Stomach (tissue), 9 donors: ENCODE data around the gene GPN2. TPM values are rescaled to one million over a fixed set of nuclear protein-coding genes. Genes with fewer than 3 reads are reported as not detected.

Source experiments
- DNase-seq, 2 donors: peaks; one replicate each; pipeline versions ENCODE4 v3.0.0 to v3.0.0-alpha.2; 2013 to 2019
- H3K27ac ChIP-seq, 5 donors: fragments of 200-600 bp in 4 of 5; sonication (generic) in 4 of 5; one replicate each; pipeline ENCODE4 v1.5.1; 2013 to 2019; ENCODE audit warnings: mild to moderate bottlenecking in 1 of 5, moderate library complexity in 1 of 5
- H3K27me3 ChIP-seq, 3 donors: fragments of 200-600 bp; sonication (generic); one replicate each; pipeline ENCODE4 v1.5.1; 2017 to 2019; ENCODE audit warnings: mixed run types in 1 of 3
- H3K36me3 ChIP-seq, 4 donors: fragments of 200-600 bp; sonication (generic); 1 replicate in 3 of 4; 2 replicates in 1 of 4; pipeline ENCODE4 v1.5.1; 2016 to 2019
- H3K4me1 ChIP-seq, 4 donors: fragments of 200-600 bp; sonication (generic); one replicate each; pipeline ENCODE4 v1.5.1; 2016 to 2019
- H3K4me3 ChIP-seq, 4 donors: fragments of 200-600 bp; sonication (generic) in 3 of 4; one replicate each; pipeline ENCODE4 v1.5.1; 2016 to 2019; ENCODE audit warnings: mild to moderate bottlenecking in 1 of 4
- H3K9me3 ChIP-seq, 4 donors: fragments of 200-600 bp; sonication (generic); one replicate each; pipeline ENCODE4 v1.5.1; 2016 to 2019
- EP300 ChIP-seq: sonication (generic); formaldehyde crosslinking; IDR thresholded peaks from one replicate; pipeline ENCODE4 v1.6.1; 2017; ENCODE audit warnings: antibody characterized with exemption
- POLR2A ChIP-seq, 4 donors: fragments of 450-650 bp; IDR thresholded peaks; one replicate each; pipeline ENCODE4 v1.6.1; 2016; ENCODE audit warnings: antibody characterized with exemption in 4 of 4, control low read depth in 2 of 4, mild to moderate bottlenecking in 1 of 4, moderate library complexity in 1 of 4
- POLR2AphosphoS5 ChIP-seq, 3 donors: sonication (generic); formaldehyde crosslinking; IDR thresholded peaks; one replicate each; pipeline ENCODE4 v1.6.1; 2016; ENCODE audit warnings: antibody characterized with exemption in 3 of 3
- WGBS, 5 donors: extraction: QIAGEN DNeasy Blood & Tissue Kit in 3 of 5; methylation state at CpG; one replicate each; pipeline versions ENCODE4 v1.1.5 to v1.1.7; 2013 to 2018; 5-methylcytosine and 5-hydroxymethylcytosine counted together
- intact Hi-C: fragments of 100-400 bp; cut with DNase I; formaldehyde crosslinking; loops from one replicate; pipeline ENCODE4 v1.15.1; 2023; ENCODE audit warnings: low total_unique reads
- polyA plus RNA-seq, 3 donors: library from polyadenylated mRNA; stranded (reverse); fragments of 200-250 nt; gene quantifications; one replicate each; pipeline ENCODE4 v1.2.3, GENCODE V29; 2013
- total RNA-seq, 5 donors: library from RNA; depleted of rRNA; stranded (reverse); fragments of >200 nt; gene quantifications; one replicate each; pipeline versions ENCODE4 v1.1.0 to v1.2.3, GENCODE V29; 2014 to 2016
- TF ChIP-seq, protein P1 (sequence below), 7 experiments: fragments of 450-650 bp in 4 of 7; fragments of 200-600 bp in 3 of 7; sonication (generic) in 3 of 7; IDR thresholded peaks; one replicate each; pipeline ENCODE4 v1.5.1; 2016 to 2019; ENCODE audit warnings: antibody characterized with exemption in 7 of 7, control low read depth in 2 of 7, mild to moderate bottlenecking in 1 of 7
- donor health status: healthy with polysubstance abuse.
- donor health status: Bipolar disorder and iron deficiency.
- donor health status: healthy.

GPN2 gene
- total and polyA plus RNA-seq, 8 donors = 5.4 to 66.3 (median 12.3) TPM

DNA sequence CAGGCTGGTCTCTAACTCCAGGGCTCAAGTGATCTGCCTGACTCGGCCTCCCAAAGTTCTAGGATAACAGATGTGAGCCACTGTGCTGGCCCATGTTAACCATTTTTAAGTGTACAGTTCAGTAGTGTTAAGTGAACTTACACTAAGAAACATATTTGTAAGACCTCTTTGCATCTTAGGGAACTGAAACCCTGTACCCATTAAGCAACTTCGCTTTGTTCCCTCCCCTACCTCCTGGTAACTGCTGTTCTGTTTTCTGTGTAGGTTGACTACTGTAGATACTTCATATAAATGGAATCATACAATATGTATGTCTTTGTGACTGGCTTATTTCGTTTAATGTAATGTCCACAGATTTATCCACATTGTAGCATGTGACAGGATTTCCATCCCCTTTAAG is 42.4 kb upstream of the GPN2 start:
- DNase-seq = no peak

GRCh38 chr1:26923711-26924110 is 33.6 kb upstream of the GPN2 start:
- H3K9me3 ChIP-seq = no peaks in the 10 kb centered on the region
- DNase-seq = no peak
- H3K36me3 ChIP-seq = peaks cover 39 to 55% (median 53%) of the 10 kb centered on the region in 4 donors
- peaks cover 16 to 52% (median 31%) of the 10 kb centered on the region in 4 donors for H3K4me1 ChIP-seq
- peak overlapping the region in 3 of 5 donors; percentile 93 to 97 (median 95) for H3K27ac ChIP-seq
- peak overlapping the region in 2 of 4 donors; percentile 94 to 95 for H3K4me3 ChIP-seq
- intact Hi-C loops = no loop called here
- no peaks in the 10 kb centered on the region for H3K27me3 ChIP-seq
- 83 to 93% (median 90%) methylated on average over 3 of the region's 3 CpGs for WGBS, 5 donors
- TF ChIP-seq EP300 = no peak
- no peak for TF ChIP-seq POLR2AphosphoS5 (IDR thresholded peaks at IDR 0.05)
- TF ChIP-seq, protein P1, sequence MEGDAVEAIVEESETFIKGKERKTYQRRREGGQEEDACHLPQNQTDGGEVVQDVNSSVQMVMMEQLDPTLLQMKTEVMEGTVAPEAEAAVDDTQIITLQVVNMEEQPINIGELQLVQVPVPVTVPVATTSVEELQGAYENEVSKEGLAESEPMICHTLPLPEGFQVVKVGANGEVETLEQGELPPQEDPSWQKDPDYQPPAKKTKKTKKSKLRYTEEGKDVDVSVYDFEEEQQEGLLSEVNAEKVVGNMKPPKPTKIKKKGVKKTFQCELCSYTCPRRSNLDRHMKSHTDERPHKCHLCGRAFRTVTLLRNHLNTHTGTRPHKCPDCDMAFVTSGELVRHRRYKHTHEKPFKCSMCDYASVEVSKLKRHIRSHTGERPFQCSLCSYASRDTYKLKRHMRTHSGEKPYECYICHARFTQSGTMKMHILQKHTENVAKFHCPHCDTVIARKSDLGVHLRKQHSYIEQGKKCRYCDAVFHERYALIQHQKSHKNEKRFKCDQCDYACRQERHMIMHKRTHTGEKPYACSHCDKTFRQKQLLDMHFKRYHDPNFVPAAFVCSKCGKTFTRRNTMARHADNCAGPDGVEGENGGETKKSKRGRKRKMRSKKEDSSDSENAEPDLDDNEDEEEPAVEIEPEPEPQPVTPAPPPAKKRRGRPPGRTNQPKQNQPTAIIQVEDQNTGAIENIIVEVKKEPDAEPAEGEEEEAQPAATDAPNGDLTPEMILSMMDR (IDR thresholded peaks at IDR 0.05) = no peak
- no peak for TF ChIP-seq POLR2A (IDR thresholded peaks at IDR 0.05)

More for the DNA sequence above, 42.4 kb upstream of the GPN2 start:
- 80 to 89% (median 85%) methylated on average over 3 of the region's 3 CpGs for WGBS, 5 donors
- Histone ChIP-seq H3K36me3 (peaks cover 47 to 95% (median 89%) of the 10 kb centered on the region in 4 donors), H3K27ac (no peak overlapping the region), H3K4me3 (no peak overlapping the region), H3K4me1 (no peaks in the 10 kb centered on the region), H3K9me3 (no peaks in the 10 kb centered on the region), H3K27me3 (no peaks in the 10 kb centered on the region)
- TF ChIP-seq, protein P1 (IDR thresholded peaks at IDR 0.05) = no peak
- TF ChIP-seq POLR2A (IDR thresholded peaks at IDR 0.05) (no peak), EP300 (no peak), POLR2AphosphoS5 (IDR thresholded peaks at IDR 0.05) (no peak)
- intact Hi-C loops = no loop called here

DNA sequence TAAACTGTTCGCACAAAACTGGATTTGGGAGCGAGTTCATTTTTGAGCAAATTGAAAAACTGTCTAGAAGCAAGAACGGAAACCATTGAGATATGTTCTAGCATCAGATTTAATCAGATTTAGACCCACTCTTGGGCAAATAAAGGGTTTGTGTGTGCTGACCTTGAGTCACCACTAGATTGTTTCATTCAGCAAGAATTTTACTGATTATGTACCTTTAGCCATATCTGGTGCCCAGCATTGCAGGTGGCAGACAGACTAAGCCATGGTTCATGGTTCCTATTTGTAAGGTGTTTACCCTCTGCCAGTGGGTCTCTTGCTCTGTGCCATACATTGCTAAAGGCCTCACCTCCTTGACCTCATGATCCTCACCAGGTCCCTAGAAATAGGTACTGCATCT is 32.8 kb upstream of the GPN2 start:
- TF ChIP-seq EP300 (no peak), POLR2AphosphoS5 (IDR thresholded peaks at IDR 0.05) (no peak), POLR2A (IDR thresholded peaks at IDR 0.05) (no peak)
- TF ChIP-seq, protein P1 (IDR thresholded peaks at IDR 0.05) = no peak
- H3K27ac ChIP-seq = peak overlapping the region in 4 of 5 donors; percentile 93 to 97 (median 94)
- H3K4me1 ChIP-seq = peaks cover 16 to 52% (median 31%) of the 10 kb centered on the region in 4 donors
- H3K27me3 ChIP-seq = no peaks in the 10 kb centered on the region
- H3K9me3 ChIP-seq = no peaks in the 10 kb centered on the region
- DNase-seq = no peak
- peak overlapping the region in 3 of 4 donors; percentile 94 to 99 (median 95) for H3K4me3 ChIP-seq
- intact Hi-C loops = no loop called here
- 27 to 61% (median 59%) methylated on average over 3 of the region's 3 CpGs for WGBS, 5 donors
- peaks cover 38 to 48% (median 45%) of the 10 kb centered on the region in 4 donors for H3K36me3 ChIP-seq

DNA sequence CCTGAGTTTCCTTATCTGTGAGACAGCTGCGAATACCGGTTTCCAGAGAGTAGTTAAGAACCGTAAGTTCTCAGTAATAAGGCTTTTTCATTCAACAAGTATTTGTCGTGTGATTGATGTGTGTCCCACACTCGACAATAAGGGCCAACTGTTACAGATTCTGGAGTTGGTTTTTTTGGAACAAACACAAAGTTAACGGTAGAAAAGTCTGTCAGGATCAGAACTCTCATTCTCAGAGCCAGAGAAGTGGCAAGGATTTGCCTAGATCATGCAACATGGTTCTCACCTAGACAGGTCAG is 32.3 kb upstream of the GPN2 start:
- WGBS, 5 donors = 8 to 32% (median 15%) methylated on average over 6 of the region's 6 CpGs
- no peak for DNase-seq
- Histone ChIP-seq H3K36me3 (peaks cover 33 to 43% (median 40%) of the 10 kb centered on the region in 4 donors), H3K27ac (peak overlapping the region in 4 of 5 donors; percentile 93 to 97 (median 94)), H3K9me3 (no peaks in the 10 kb centered on the region), H3K4me3 (peak overlapping the region; percentile 77 to 99 (median 94)), H3K27me3 (no peaks in the 10 kb centered on the region), H3K4me1 (peaks cover 16 to 52% (median 31%) of the 10 kb centered on the region in 4 donors)
- no peak for TF ChIP-seq POLR2A (IDR thresholded peaks at IDR 0.05)
- TF ChIP-seq, protein P1 (IDR thresholded peaks at IDR 0.05) = no peak
- no peak for TF ChIP-seq EP300
- TF ChIP-seq POLR2AphosphoS5 (IDR thresholded peaks at IDR 0.05) = no peak
- intact Hi-C loops = no loop called here
